ENCODE results near the gene PYROXD2.

The PYROXD2 gene

GRCh38 chr10:98422182-98422581 lies 7.2 kb upstream of the PYROXD2 start:
- TF ChIP-seq CTCF (IDR thresholded peaks at IDR 0.05; ENCODE audit: control insufficient read depth, insufficient read depth, low read depth, low read length, missing control alignments), result no peak
- no peak overlapping the region for H3K4me3 ChIP-seq (ENCODE audit: control insufficient read depth, low read depth, low read length)
- DNase-seq (ENCODE audit: low read depth), result no peak

- TF ChIP-seq CTCF (IDR thresholded peaks at IDR 0.05; ENCODE audit: control insufficient read depth, insufficient read depth, low read depth, low read length, missing control alignments), result no peak
- H3K4me3 ChIP-seq (ENCODE audit: control insufficient read depth, low read depth, low read length), result no peak overlapping the region
- DNase-seq (ENCODE audit: low read depth), result no peak
Measured at GRCh38 chr10:98420786-98421185, 5.8 kb upstream of the PYROXD2 start.

GRCh38 chr10:98419469-98420261 lies 4.7 kb upstream of the PYROXD2 start:
- H3K4me3 ChIP-seq (ENCODE audit: control insufficient read depth, low read depth, low read length), result no peak overlapping the region
- no peak for TF ChIP-seq CTCF (IDR thresholded peaks at IDR 0.05; ENCODE audit: control insufficient read depth, insufficient read depth, low read depth, low read length, missing control alignments)
- DNase-seq (ENCODE audit: low read depth), result no peak

GRCh38 chr10:98418665-98419468 lies 3.9 kb upstream of the PYROXD2 start:
- TF ChIP-seq CTCF (IDR thresholded peaks at IDR 0.05; ENCODE audit: control insufficient read depth, insufficient read depth, low read depth, low read length, missing control alignments), result no peak
- no peak for DNase-seq (ENCODE audit: low read depth)
- no peak overlapping the region for H3K4me3 ChIP-seq (ENCODE audit: control insufficient read depth, low read depth, low read length)

- no peak for TF ChIP-seq CTCF (IDR thresholded peaks at IDR 0.05; ENCODE audit: control insufficient read depth, insufficient read depth, low read depth, low read length, missing control alignments)
- DNase-seq (ENCODE audit: low read depth), result no peak
- no peak overlapping the region for H3K4me3 ChIP-seq (ENCODE audit: control insufficient read depth, low read depth, low read length)
Measured at GRCh38 chr10:98417973-98418664, 3.1 kb upstream of the PYROXD2 start.

- no peak for TF ChIP-seq CTCF (IDR thresholded peaks at IDR 0.05; ENCODE audit: control insufficient read depth, insufficient read depth, low read depth, low read length, missing control alignments)
- H3K4me3 ChIP-seq (ENCODE audit: control insufficient read depth, low read depth, low read length), result no peak overlapping the region
- no peak for DNase-seq (ENCODE audit: low read depth)
Measured at GRCh38 chr10:98417481-98417959, 2.5 kb upstream of the PYROXD2 start.
